GM19023 (cell line): ENCODE data around the gene MAP1A.
"Not testable (repeated sequence)": the region's sequence is repeated elsewhere in the genome, so short reads cannot be mapped to it uniquely, and the experiment has no call there.

ENCODE experiments used
- ATAC-seq: cut with Tn5 transposase; IDR thresholded peaks from one replicate; pipeline ENCODE4 v1.9.1; 2021; ENCODE audit warnings: mild to moderate bottlenecking, moderate library complexity; ENCODE audit not compliant: unreplicated experiment

The MAP1A gene

GRCh38 chr15:43528542-43529007 lies 11.2 kb downstream of the MAP1A start:
- no peak for ATAC-seq

- no peak for ATAC-seq
These were observed 11.7 kb downstream of the MAP1A start for GRCh38 chr15:43529141-43529540.

GRCh38 chr15:43529587-43530345 lies 12.4 kb downstream of the MAP1A start:
- ATAC-seq: no peak

DNA sequence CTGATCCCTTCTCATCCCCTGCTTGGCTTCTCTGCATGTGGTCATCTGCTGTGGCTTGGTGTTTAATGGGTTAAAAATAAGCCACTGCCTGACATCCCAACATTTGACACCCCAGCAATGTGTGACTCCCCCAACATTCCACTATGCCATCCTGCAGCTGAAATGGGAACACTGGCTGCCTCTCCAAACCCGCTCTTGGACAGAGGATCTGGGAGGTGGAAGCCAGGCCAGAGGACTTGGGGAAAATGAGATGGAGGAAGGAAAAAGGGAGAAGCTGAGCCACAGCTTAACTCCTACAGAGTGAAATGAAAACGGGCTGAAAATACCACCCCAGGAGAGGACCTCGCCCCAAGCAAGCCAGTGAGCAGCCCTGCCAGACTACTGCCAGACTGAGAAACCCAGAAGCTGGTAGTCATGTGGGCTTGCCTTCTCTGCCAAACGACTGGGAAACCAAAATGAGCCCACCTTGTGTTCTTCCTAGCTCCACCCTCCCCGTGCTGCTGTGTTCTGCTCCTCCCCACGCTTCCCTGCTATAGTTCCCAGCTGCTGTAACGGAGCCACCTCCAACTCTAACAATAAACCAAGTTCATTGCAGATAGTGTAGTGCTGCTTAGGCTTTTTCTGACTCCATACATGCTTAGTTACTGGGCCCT lies 13.7 kb downstream of the MAP1A start:
- ATAC-seq: no peak

- ATAC-seq: not testable (repeated sequence)
These were observed 15.4 kb downstream of the MAP1A start for GRCh38 chr15:43532826-43533225.

GRCh38 chr15:43534897-43535296 lies 17.5 kb downstream of the MAP1A start:
- ATAC-seq: no peak

GRCh38 chr15:43538091-43538490 lies 20.7 kb downstream of the MAP1A start:
- no peak for ATAC-seq

GRCh38 chr15:43541785-43542184 lies 24.4 kb downstream of the MAP1A start:
- ATAC-seq: no peak

GRCh38 chr15:43544266-43544665 lies 26.9 kb downstream of the MAP1A start:
- ATAC-seq: no peak

DNA sequence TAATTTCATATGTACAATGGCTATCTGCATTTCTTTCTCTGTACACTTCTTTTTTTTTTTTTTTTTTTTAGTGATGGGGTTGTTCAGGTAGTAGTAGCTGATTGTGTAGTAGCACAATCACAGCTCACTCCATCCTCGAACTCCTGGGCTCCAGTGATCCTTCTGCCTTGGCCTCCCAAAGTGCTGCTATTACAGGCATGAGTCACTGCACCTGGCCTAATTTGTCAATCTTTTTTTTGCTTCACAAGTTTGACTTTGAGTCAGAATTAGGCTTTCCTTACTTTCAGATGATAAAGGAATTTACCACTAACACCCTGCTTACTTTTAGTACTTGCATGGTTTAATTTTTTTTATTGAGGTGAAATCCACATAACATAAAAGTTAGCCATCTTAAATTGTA lies 28.0 kb downstream of the MAP1A start:
- no peak for ATAC-seq

- no peak for ATAC-seq
These were observed 30.1 kb downstream of the MAP1A start for GRCh38 chr15:43547539-43547938.

DNA sequence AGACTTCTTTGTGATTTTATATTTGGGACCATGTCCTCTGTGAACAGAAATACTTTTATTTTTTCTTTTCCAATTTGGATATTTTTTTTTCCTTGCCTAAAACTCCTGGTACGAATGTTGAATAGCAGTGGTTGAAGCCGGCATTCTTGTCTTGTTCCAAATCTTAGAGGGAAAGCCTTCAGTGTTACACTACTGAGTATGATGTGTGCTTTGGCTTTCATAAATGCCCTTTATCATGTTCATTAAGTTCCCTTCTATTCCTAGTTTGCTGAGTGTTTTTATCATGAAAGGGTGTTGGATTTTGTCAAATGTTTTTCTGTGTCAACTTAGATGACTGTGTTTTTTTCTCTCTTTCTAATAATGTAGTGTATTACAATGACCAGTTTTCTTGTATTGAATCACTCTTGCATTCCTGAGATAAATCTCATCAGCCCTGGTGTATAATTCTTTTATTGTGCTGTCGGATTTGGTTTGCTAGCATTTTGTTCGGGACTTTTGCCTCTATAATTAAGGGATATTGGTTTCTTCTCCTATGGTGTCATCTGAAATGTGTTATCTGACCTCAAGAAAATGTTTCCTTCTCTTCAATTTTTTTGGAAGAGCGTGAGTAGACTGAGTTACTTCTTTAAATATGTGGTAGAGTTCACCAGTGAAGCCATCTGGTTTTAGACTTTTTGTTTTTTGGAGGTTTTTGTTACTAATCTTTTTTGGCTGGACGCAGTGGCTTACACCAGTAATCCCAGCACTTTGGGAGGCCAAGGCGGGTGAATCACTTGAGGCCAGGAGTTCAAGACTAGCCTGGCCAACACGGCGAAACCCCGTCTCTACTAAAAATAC lies 33.3 kb downstream of the MAP1A start:
- ATAC-seq: no peak

DNA sequence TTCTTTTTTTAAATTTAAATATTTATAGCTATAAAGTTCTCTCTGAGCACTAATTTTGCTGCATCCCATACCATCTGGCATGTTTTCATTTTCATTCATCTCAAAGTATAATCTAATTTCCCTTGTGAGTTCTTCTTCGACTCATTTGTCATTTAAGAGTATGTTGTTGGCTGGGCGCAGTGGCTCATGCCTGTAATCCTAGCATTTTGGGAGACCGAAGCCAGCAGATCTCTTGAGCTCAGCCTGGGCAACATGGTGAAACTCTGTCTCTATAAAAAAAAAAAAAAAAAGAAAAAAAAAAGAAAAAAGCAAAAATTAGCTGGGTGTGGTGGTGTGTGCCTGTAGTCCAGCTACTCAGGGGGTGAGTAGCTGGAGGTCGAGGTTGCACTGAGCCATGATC lies 34.8 kb downstream of the MAP1A start:
- no peak for ATAC-seq

DNA sequence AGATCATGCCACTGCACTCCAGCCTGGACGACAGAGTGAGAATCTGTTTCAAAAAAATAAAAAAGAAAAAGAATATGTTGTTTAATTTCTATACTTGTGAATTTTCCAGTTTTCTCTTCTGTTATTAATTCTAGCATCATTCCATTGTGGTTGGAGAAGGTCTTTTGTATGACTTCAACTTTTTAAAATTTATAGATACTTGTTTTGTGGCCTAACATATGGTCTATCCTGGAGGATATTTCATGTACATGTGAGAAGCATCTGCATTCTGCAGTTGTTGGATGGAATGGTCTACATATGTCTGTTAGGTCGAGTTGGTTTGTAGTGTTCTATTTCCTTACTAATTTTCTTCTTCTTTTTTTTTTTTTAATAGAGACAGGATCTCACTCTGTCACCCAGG lies 35.6 kb downstream of the MAP1A start:
- no peak for ATAC-seq

GRCh38 chr15:43562753-43563152 lies 45.3 kb downstream of the MAP1A start:
- not testable (repeated sequence) for ATAC-seq

DNA sequence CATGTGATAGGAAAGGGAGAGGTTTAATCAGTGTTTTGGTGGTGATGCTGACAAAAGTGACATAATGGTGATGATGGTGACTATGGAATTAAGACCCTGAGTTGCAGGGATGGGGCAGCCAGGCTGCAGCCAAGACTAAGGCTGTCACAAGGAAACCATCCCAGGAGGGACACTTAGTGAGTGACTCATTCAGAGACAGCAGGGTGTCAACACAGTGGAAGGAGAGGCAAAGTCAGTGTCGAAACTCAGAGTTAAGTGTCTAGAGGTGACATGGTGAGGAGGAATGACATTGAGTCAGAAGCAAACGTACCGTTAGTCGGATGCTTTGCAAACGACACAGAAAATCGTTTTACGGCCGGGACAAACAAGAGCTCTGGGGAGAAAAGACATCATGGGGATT lies 46.4 kb downstream of the MAP1A start:
- ATAC-seq: not testable (repeated sequence)

GRCh38 chr15:43566615-43567014 lies 49.2 kb downstream of the MAP1A start:
- not testable (repeated sequence) for ATAC-seq

- ATAC-seq: not testable (repeated sequence)
These were observed 57.2 kb downstream of the MAP1A start for GRCh38 chr15:43574607-43575006.
